ENCODE data around the gene CCDC40.
A peak's percentile ranks its signal among the peaks of the same experiment; 100 is the strongest.

CCDC40 gene

GRCh38 chr17:80028030-80028429 lies 8.4 kb upstream of the CCDC40 start:
- no peak overlapping the region for H3K4me3 ChIP-seq (ENCODE audit: control insufficient read depth, low read depth, low read length)
- TF ChIP-seq CTCF (conservative IDR thresholded peaks at IDR 0.05; ENCODE audit: control insufficient read depth, insufficient read depth, low read depth, low read length) = no peak
- no peak for DNase-seq (ENCODE audit: low read depth)

GRCh38 chr17:80029258-80029974 lies 7.0 kb upstream of the CCDC40 start:
- DNase-seq (ENCODE audit: low read depth) = peak; percentile 98
- TF ChIP-seq CTCF (conservative IDR thresholded peaks at IDR 0.05; ENCODE audit: control insufficient read depth, insufficient read depth, low read depth, low read length) = no peak
- H3K4me3 ChIP-seq (ENCODE audit: control insufficient read depth, low read depth, low read length) = peak overlapping the region; percentile 4

DNA sequence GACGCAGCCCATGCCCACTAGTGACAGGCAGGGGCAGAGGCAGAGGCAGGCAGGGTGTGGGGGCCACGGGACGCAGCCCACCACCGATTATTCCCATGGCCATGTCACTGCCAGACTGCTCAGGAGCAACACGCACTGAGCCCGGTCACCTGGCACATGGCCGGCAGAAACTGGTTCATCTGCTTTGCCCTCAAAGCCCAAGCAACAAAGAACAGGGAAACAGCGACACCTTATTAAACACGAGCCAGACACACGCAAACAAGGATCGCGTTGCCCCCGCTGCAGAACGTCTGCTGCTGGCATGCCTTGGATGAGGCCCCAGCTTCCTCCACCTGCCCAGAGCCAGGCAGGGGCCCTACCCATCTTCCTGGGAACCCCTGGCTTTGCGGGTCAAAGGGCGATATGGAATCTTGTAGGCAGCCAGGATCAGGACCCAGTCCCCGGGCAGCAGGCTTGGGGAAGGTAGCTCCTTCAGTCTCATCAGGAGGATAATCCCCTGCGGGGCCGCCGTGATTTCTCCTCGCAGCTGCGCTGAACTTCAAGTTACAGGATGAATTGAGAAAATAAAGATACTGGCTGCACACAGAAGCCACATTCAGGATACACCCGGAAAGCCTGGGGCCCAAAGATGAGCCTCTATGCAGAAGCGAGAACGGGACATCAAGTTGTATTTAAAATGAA lies 5.6 kb upstream of the CCDC40 start:
- TF ChIP-seq CTCF (conservative IDR thresholded peaks at IDR 0.05; ENCODE audit: control insufficient read depth, insufficient read depth, low read depth, low read length) = no peak
- DNase-seq (ENCODE audit: low read depth) = no peak
- no peak overlapping the region for H3K4me3 ChIP-seq (ENCODE audit: control insufficient read depth, low read depth, low read length)

DNA sequence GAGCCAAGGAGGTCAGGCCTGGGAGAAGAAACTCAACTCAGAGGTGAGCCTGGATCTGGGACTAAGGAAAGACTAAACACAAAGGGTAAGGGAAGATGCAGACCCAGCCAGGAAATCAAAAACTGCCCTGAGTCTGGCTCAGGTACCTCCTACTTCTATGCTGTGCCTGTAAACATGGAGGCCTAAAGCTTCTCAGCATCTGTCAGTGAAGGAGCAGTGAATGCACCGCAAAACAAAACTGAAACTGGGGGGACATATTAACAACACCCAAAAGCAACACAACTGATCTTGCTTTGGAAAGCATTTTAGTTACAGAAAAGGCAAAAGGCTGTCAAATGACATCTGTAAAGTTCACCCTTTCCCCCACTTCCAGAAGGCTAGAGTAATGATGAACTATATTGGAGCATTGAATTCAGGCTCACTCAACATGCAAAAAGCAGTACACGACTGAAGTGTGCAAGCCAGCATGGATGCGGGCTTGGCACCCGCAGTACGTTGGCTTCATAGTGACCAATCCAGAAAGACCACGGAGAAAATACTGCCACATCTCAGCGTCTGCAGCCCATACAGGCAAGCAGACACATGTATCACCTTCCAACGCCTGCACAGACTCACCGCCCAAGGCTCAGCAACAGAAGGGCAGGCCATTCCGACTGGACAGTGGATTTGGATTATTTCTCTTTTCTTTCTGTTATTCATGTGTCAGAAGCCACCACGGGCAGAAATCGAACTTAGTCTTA lies 4.6 kb upstream of the CCDC40 start:
- no peak for DNase-seq (ENCODE audit: low read depth)
- TF ChIP-seq CTCF (conservative IDR thresholded peaks at IDR 0.05; ENCODE audit: control insufficient read depth, insufficient read depth, low read depth, low read length) = no peak
- no peak overlapping the region for H3K4me3 ChIP-seq (ENCODE audit: control insufficient read depth, low read depth, low read length)

- no peak for TF ChIP-seq CTCF (conservative IDR thresholded peaks at IDR 0.05; ENCODE audit: control insufficient read depth, insufficient read depth, low read depth, low read length)
- no peak for DNase-seq (ENCODE audit: low read depth)
- no peak overlapping the region for H3K4me3 ChIP-seq (ENCODE audit: control insufficient read depth, low read depth, low read length)
Measured at GRCh38 chr17:80032614-80033171, 3.7 kb upstream of the CCDC40 start.

DNA sequence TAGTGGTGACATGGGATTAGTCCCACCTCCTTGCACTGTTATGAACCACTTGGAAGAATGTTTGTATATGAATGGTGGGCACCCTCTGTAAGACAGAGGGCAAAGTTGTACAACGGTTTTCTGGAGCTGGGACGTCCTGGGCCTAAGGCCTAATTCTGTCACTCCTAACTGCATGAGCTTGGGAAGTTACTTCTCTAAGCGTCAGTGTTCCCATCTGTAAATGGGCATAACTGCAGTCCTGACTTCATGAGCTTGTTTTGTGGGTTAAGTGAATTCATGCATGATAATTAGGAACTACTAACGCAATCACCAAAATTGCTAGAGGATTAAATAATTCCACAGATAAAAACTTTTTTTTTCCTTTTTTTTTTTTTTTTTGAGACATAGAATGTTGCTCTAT lies 2.6 kb upstream of the CCDC40 start:
- H3K4me3 ChIP-seq (ENCODE audit: control insufficient read depth, low read depth, low read length) = no peak overlapping the region
- TF ChIP-seq CTCF (conservative IDR thresholded peaks at IDR 0.05; ENCODE audit: control insufficient read depth, insufficient read depth, low read depth, low read length) = no peak
- DNase-seq (ENCODE audit: low read depth) = no peak

All from fibroblast of mammary gland (primary cell).